Stimulated activated CD8-positive, alpha-beta memory T cell treated with anti-CD3 and anti-CD28 coated beads, Interleukin-2, amount 100 ng/mL, for 1 hour (primary cell): ENCODE results near the gene UNC13C.
"Not testable (repeated sequence)": the region's sequence is repeated elsewhere in the genome, so short reads cannot be mapped to it uniquely, and the experiment has no call there.

Experiments used
- DNase-seq, 2 donors: peaks; one replicate each; pipeline ENCODE4 v3.0.0-alpha.2; 2020; ENCODE audit warnings: low read depth in 2 of 2

UNC13C gene

GRCh38 chr15:53978253-53978906 lies at the start of gene UNC13C:
Gene UNC13C (plus strand): TSS chr15:53978441. CDS start chr15:54012904, 34,463 bp downstream.
- no peak for DNase-seq

GRCh38 chr15:53936137-53936536 lies 42.1 kb upstream of the UNC13C start:
- no peak for DNase-seq

- DNase-seq = not testable (repeated sequence)
Measured at GRCh38 chr15:53937632-53938031, 40.6 kb upstream of the UNC13C start.

- no peak for DNase-seq
Measured at GRCh38 chr15:53950572-53950971, 27.7 kb upstream of the UNC13C start.

- DNase-seq = no peak
Measured at GRCh38 chr15:53955396-53955795, 22.8 kb upstream of the UNC13C start.

- DNase-seq = no peak
Measured at GRCh38 chr15:53962646-53963561, 15.3 kb upstream of the UNC13C start.

- DNase-seq = no peak
Measured at GRCh38 chr15:53963801-53964200, 14.4 kb upstream of the UNC13C start.

- DNase-seq = no peak
Measured at GRCh38 chr15:53974121-53974520, 4.1 kb upstream of the UNC13C start.

- no peak for DNase-seq
Measured at GRCh38 chr15:53974813-53975212, 3.4 kb upstream of the UNC13C start.

- no peak for DNase-seq
Measured at GRCh38 chr15:53976844-53977392, 1.3 kb upstream of the UNC13C start.

GRCh38 chr15:53979051-53979788 lies 979 bp downstream of the UNC13C start:
- DNase-seq = no peak

- no peak for DNase-seq
Measured at GRCh38 chr15:53980021-53980420, 1.8 kb downstream of the UNC13C start.

GRCh38 chr15:53982071-53982680 lies 3.9 kb downstream of the UNC13C start:
- no peak for DNase-seq

- DNase-seq = no peak
Measured at GRCh38 chr15:53982876-53983275, 4.6 kb downstream of the UNC13C start.

- DNase-seq = no peak
Measured at GRCh38 chr15:53984221-53984620, 6.0 kb downstream of the UNC13C start.

GRCh38 chr15:53985562-53985961 lies 7.3 kb downstream of the UNC13C start:
- DNase-seq = no peak

- DNase-seq = no peak
Measured at GRCh38 chr15:53987480-53987879, 9.2 kb downstream of the UNC13C start.

GRCh38 chr15:54007256-54007655 lies 29.0 kb downstream of the UNC13C start:
- no peak for DNase-seq

GRCh38 chr15:54011656-54012055 lies 33.4 kb downstream of the UNC13C start:
- no peak for DNase-seq

- no peak for DNase-seq
Measured at GRCh38 chr15:54014067-54014655, 35.9 kb downstream of the UNC13C start.

GRCh38 chr15:54017251-54017650 lies 39.0 kb downstream of the UNC13C start:
- no peak for DNase-seq
